ENCODE results near the gene SOX10. TPM values are rescaled to one million over a fixed set of nuclear protein-coding genes. Genes with fewer than 3 reads are reported as not detected.

Gene SOX10
- total RNA-seq (2022; extraction: Qiagen RNA extraction): not detected in 5 replicates

GRCh38 chr22:37983860-37984791 is at the start of gene SOX10:
SOX10 (minus strand) TSS chr22:37984555; CDS start chr22:37983784, 771 bp downstream.

GRCh38 chr22:37953437-37954179 is 30.7 kb downstream of the SOX10 start, which contains the start of the genes C22orf23 and POLR2F:
C22orf23 (minus strand) TSS chr22:37953601; CDS start chr22:37953149, 452 bp downstream.
POLR2F (plus strand) TSS chr22:37953699; CDS start chr22:37953788, 89 bp downstream.

Other genes starting within 250 kb of the SOX10 start
- gene GCAT, start 176.6 kb downstream of the SOX10 start, total RNA-seq (2022; extraction: Qiagen RNA extraction): 2.6 to 3.6 TPM (median 2.7 TPM) in 5 replicates
- gene GALR3, start 161.2 kb downstream of the SOX10 start, total RNA-seq (2022; extraction: Qiagen RNA extraction): not detected in 5 replicates
- gene ANKRD54, start 140.2 kb downstream of the SOX10 start, total RNA-seq (2022; extraction: Qiagen RNA extraction): 19.0 to 26.7 TPM (median 23.9 TPM) in 5 replicates
- gene EIF3L, start 135.1 kb downstream of the SOX10 start, total RNA-seq (2022; extraction: Qiagen RNA extraction): 272 to 291 TPM (median 283 TPM) in 5 replicates
- 15.4 to 21.0 TPM (median 18.3 TPM) in 5 replicates for gene MICALL1, start 78.3 kb downstream of the SOX10 start, total RNA-seq (2022; extraction: Qiagen RNA extraction)
- 0.16 to 0.29 TPM (median 0.22 TPM) in 5 replicates for gene C22orf23, start 31.0 kb downstream of the SOX10 start, total RNA-seq (2022; extraction: Qiagen RNA extraction)
- 120 to 143 TPM (median 134 TPM) in 5 replicates for gene POLR2F, start 30.9 kb downstream of the SOX10 start, total RNA-seq (2022; extraction: Qiagen RNA extraction)
- gene PICK1, start 72.8 kb upstream of the SOX10 start, total RNA-seq (2022; extraction: Qiagen RNA extraction): 10.2 to 12.4 TPM (median 11.8 TPM) in 5 replicates
- not detected in 5 replicates for gene SLC16A8, start 99.6 kb upstream of the SOX10 start, total RNA-seq (2022; extraction: Qiagen RNA extraction)
- 3.1 to 5.8 TPM (median 5.4 TPM) in 5 replicates for gene BAIAP2L2, start 126.1 kb upstream of the SOX10 start, total RNA-seq (2022; extraction: Qiagen RNA extraction)
- gene PLA2G6, start 197.3 kb upstream of the SOX10 start, total RNA-seq (2022; extraction: Qiagen RNA extraction): 3.2 to 5.1 TPM (median 4.2 TPM) in 5 replicates
- gene MAFF, start 217.4 kb upstream of the SOX10 start, total RNA-seq (2022; extraction: Qiagen RNA extraction): 12.8 to 21.1 TPM (median 14.1 TPM) in 5 replicates